HFF-Myc (cell line): ENCODE results near the gene NRAP.

ENCODE experiments used
- DNase-seq: peaks from one replicate; pipeline ENCODE4 v3.0.0-alpha.2; 2011; ENCODE audit warnings: low read depth; ENCODE audit errors: extremely low read depth
- H3K4me3 ChIP-seq: replicated peaks from 2 replicates; pipeline ENCODE4 v1.5.1; 2011; ENCODE audit warnings: low read depth, mild to moderate bottlenecking, control low read depth, low read length
- TF ChIP-seq, protein P1 (sequence below): IDR thresholded peaks from 2 replicates; pipeline ENCODE4 v1.5.1; 2012; ENCODE audit warnings: mild to moderate bottlenecking, low read depth, low read length, control low read depth; ENCODE audit errors: missing control alignments

NRAP gene

DNA sequence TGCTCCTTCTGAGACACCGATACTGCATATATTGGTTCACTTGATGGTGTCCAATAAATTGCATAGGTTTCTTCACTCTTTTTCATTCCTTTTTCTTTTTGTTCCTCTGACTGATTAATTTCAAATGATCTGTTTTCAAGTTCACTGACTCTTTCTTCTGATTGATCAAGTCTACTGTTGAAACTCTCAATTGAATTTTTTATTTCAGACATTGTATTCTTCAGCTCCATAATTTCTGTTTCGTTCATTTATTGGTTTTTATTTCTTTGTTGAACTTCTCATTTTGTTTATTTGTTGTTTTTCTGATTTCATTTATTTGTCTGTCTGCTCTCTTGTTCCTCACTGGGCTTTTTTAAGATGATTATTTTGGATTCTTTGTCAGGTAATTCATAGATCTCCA, 29.5 kb upstream of the NRAP start:
- H3K4me3 ChIP-seq, result no peak overlapping the region
- no peak for DNase-seq
- TF ChIP-seq, protein P1, sequence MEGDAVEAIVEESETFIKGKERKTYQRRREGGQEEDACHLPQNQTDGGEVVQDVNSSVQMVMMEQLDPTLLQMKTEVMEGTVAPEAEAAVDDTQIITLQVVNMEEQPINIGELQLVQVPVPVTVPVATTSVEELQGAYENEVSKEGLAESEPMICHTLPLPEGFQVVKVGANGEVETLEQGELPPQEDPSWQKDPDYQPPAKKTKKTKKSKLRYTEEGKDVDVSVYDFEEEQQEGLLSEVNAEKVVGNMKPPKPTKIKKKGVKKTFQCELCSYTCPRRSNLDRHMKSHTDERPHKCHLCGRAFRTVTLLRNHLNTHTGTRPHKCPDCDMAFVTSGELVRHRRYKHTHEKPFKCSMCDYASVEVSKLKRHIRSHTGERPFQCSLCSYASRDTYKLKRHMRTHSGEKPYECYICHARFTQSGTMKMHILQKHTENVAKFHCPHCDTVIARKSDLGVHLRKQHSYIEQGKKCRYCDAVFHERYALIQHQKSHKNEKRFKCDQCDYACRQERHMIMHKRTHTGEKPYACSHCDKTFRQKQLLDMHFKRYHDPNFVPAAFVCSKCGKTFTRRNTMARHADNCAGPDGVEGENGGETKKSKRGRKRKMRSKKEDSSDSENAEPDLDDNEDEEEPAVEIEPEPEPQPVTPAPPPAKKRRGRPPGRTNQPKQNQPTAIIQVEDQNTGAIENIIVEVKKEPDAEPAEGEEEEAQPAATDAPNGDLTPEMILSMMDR, result no peak

DNA sequence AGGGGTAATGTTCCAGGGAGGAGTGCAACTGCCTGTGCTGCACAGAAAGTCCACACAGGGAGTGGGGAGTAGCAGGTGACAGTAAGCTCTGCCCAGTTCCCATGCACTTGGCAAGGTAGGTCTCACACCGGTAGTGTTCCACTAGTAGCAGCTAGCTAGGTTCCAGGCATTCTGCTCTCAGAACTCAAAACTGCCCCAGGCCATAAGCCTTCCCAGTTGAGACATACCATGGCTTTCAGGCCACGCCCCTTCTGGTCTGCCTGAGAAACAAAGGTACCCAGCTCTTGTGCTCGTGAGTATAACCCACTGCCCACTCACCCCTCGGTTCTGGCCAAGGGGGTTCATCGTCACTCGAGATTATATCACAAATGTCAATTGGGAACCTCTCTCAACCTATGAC, 28.4 kb upstream of the NRAP start:
- TF ChIP-seq, protein P1, result no peak
- H3K4me3 ChIP-seq, result no peak overlapping the region
- no peak for DNase-seq

DNA sequence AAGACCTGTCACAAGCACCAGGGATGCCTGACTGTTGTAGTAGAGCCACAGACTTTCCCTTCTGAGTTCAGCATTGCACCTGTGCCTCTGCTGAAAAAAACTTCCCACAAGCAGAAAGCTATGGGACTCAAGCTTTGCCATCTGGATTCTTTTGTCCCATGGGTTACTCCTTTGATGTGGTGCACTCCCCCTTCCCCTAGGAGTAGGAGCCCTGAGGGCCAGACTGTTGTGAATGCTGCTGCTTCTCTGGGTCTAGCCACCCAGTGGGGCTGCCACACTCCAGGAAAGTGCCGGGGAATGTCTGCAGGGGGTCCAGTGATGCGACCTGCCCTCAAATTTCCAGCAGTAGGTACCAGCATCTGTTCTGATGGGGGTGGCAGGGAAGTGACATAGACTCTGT, 27.5 kb upstream of the NRAP start:
- TF ChIP-seq, protein P1, result no peak
- H3K4me3 ChIP-seq, result no peak overlapping the region
- no peak for DNase-seq

- TF ChIP-seq, protein P1, result no peak
- DNase-seq, result no peak
- no peak overlapping the region for H3K4me3 ChIP-seq
These were observed 26.9 kb upstream of the NRAP start for GRCh38 chr10:113690749-113691148.

- H3K4me3 ChIP-seq, result no peak overlapping the region
- DNase-seq, result no peak
- TF ChIP-seq, protein P1, result no peak
These were observed 25.7 kb upstream of the NRAP start for GRCh38 chr10:113689574-113689973.

- no peak for DNase-seq
- TF ChIP-seq, protein P1, result no peak
- no peak overlapping the region for H3K4me3 ChIP-seq
These were observed 25.2 kb upstream of the NRAP start for GRCh38 chr10:113689057-113689456.

DNA sequence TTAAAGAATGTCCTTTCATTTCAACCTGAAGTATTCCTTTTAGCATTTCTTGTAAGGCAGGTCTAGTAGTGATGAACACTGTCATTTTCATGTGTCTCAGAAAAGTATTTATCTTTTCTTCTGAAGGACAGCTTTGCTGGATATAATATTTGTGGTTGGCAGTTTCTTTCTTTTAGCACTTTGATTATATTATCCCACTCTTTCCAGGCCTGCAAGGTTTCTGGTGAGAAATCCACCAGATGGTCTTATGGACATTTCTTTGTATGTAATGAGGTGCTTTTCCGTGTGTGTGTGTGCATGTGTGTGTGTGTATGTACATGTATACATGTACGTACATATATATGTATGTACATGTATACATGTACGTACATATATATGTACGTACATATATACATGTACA, 23.2 kb upstream of the NRAP start:
- no peak overlapping the region for H3K4me3 ChIP-seq
- TF ChIP-seq, protein P1, result no peak
- no peak for DNase-seq
